ENCODE data around the gene DCST1.

GRCh38 chr1:155038602-155039307 is 5.1 kb downstream of the DCST1 start:
- TF ChIP-seq, protein P1, sequence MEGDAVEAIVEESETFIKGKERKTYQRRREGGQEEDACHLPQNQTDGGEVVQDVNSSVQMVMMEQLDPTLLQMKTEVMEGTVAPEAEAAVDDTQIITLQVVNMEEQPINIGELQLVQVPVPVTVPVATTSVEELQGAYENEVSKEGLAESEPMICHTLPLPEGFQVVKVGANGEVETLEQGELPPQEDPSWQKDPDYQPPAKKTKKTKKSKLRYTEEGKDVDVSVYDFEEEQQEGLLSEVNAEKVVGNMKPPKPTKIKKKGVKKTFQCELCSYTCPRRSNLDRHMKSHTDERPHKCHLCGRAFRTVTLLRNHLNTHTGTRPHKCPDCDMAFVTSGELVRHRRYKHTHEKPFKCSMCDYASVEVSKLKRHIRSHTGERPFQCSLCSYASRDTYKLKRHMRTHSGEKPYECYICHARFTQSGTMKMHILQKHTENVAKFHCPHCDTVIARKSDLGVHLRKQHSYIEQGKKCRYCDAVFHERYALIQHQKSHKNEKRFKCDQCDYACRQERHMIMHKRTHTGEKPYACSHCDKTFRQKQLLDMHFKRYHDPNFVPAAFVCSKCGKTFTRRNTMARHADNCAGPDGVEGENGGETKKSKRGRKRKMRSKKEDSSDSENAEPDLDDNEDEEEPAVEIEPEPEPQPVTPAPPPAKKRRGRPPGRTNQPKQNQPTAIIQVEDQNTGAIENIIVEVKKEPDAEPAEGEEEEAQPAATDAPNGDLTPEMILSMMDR (conservative IDR thresholded peaks at IDR 0.05; ENCODE audit: low read length), result no peak
- TF ChIP-seq EZH2phosphoT487 (IDR thresholded peaks at IDR 0.05; ENCODE audit: borderline replicate concordance, low read depth, low read length), result no peak
